Karpas-422 (cell line): Measurements from ENCODE around the gene PDE6A. TPM values are rescaled to one million over a fixed set of nuclear protein-coding genes. Genes with fewer than 3 reads are reported as not detected.
"Not testable (repeated sequence)": the region's sequence is repeated elsewhere in the genome, so short reads cannot be mapped to it uniquely, and the experiment has no call there.

Experiments
- DNase-seq: peaks from one replicate; pipeline ENCODE4 v3.0.0-alpha.2; 2015
- H2AFZ ChIP-seq: fragments of 200-600 bp; sonication (generic); 2 replicates; pipeline ENCODE4 v1.6.1; 2014; ENCODE audit warnings: antibody characterized with exemption, low read length, mixed read lengths
- H3K27ac ChIP-seq: fragments of 200-600 bp; sonication (generic); 2 replicates; pipeline ENCODE4 v1.5.1; 2014; ENCODE audit warnings: mild to moderate bottlenecking, low read length, moderate library complexity
- H3K27me3 ChIP-seq: fragments of 200-600 bp; sonication (generic); 2 replicates; pipeline ENCODE4 v1.6.1; 2014; ENCODE audit warnings: low read length, mixed read lengths
- H3K36me3 ChIP-seq: fragments of 200-600 bp; sonication (generic); 2 replicates; pipeline ENCODE4 v1.6.1; 2014; ENCODE audit warnings: low read length, mixed read lengths; ENCODE audit not compliant: insufficient read depth
- H3K4me1 ChIP-seq: fragments of 200-600 bp; sonication (generic); 2 replicates; pipeline ENCODE4 v1.6.1; 2014; ENCODE audit warnings: mild to moderate bottlenecking, low read length, mixed read lengths
- H3K4me2 ChIP-seq: fragments of 200-600 bp; sonication (generic); 2 replicates; pipeline ENCODE4 v1.6.1; 2014; ENCODE audit warnings: low read length, low read depth, mild to moderate bottlenecking; ENCODE audit not compliant: poor library complexity, severe bottlenecking
- H3K4me3 ChIP-seq: fragments of 200-600 bp; sonication (generic); 2 replicates; pipeline ENCODE4 v1.5.1; 2014; ENCODE audit warnings: mild to moderate bottlenecking, antibody characterized with exemption, low read length, mixed read lengths
- H3K79me2 ChIP-seq: fragments of 200-600 bp; sonication (generic); 2 replicates; pipeline ENCODE4 v1.6.1; 2014; ENCODE audit warnings: mild to moderate bottlenecking, low read length, mixed read lengths
- H3K9ac ChIP-seq: fragments of 200-600 bp; sonication (generic); 2 replicates; pipeline ENCODE4 v1.6.0; 2014; ENCODE audit warnings: low read length
- H3K9me2 ChIP-seq: fragments of 200-600 bp; sonication (generic), shearing (Covaris generic); replicated peaks from 2 replicates; pipeline ENCODE4 v1.6.0; 2014; ENCODE audit warnings: mild to moderate bottlenecking, low read length, moderate library complexity; ENCODE audit not compliant: insufficient read depth
- H3K9me3 ChIP-seq: fragments of 300-700, 200-600 bp; sonication (generic); 2 replicates; pipeline ENCODE4 v1.6.1; 2014; ENCODE audit warnings: low read length, mixed read lengths
- H4K20me1 ChIP-seq: fragments of 200-600 bp; sonication (generic); 2 replicates; pipeline ENCODE4 v1.6.1; 2014; ENCODE audit warnings: mild to moderate bottlenecking, antibody characterized with exemption, low read length, low read depth; ENCODE audit not compliant: insufficient read depth
- total RNA-seq: library from RNA; depleted of rRNA; stranded (reverse); fragments of >200 nt; shearing (Covaris generic); gene quantifications from 2 replicates; pipeline ENCODE4 v1.2.3, GENCODE V29; 2014; ENCODE audit warnings: low replicate concordance

PDE6A gene
- total RNA-seq, 1 experiment from 2014 or later = not detected

DNA sequence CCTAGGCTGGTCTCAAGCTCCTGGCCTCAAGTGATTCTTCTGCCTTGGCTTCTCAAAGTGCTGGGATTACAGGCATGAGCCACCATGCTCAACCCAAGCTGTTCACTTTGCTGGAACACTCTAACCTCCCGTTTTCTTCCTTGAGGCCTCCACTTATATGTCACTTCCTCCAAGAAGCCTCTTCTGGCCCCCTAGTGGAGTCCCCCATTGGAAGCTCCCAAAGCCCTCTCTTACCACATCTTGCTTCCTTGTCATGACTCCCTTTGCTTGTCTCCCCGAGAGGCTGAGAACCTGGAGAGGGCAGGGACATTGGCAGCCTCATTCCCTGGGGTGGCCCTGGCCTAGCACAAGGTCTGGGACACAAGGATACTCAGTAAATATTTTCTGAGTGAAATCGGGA is 80.8 kb downstream of the PDE6A start:
- no peaks in the 10 kb centered on the region for H3K4me1 ChIP-seq
- no peak overlapping the region for H3K4me3 ChIP-seq
- no peak overlapping the region for H3K9ac ChIP-seq
- H3K27ac ChIP-seq = no peak overlapping the region
- H3K79me2 ChIP-seq = no peaks in the 10 kb centered on the region
- no peak overlapping the region for H3K4me2 ChIP-seq
- H3K27me3 ChIP-seq = no peaks in the 10 kb centered on the region
- H4K20me1 ChIP-seq = no peaks in the 10 kb centered on the region
- DNase-seq = no peak
- no peaks in the 10 kb centered on the region for H3K9me2 ChIP-seq
- no peaks in the 10 kb centered on the region for H3K9me3 ChIP-seq
- no peaks in the 10 kb centered on the region for H3K36me3 ChIP-seq
- H2AFZ ChIP-seq = no peak overlapping the region

DNA sequence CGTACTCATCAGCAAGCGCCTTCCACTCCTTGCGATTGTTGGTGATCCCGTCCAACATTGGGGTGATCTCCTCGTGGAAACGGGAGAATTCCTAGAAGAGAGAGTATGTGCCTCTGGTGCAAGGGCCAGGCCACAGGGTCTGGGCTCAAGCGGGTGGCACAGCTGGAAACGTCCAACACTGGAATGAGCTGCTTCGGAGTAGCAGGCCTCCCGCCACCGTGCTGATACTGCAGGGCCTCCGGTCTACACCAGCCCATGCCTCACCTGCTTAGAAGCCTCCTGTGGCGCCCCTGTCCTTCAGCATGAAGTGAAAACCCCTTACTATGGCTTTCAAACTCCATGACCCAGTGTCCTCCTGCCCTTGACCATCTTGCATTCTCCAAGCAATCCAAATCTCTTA is 81.4 kb downstream of the PDE6A start:
- Histone ChIP-seq H3K9ac (no peak overlapping the region), H3K4me3 (no peak overlapping the region), H3K4me2 (no peak overlapping the region), H3K79me2 (no peaks in the 10 kb centered on the region), H3K36me3 (no peaks in the 10 kb centered on the region), H2AFZ (no peak overlapping the region), H4K20me1 (no peaks in the 10 kb centered on the region), H3K4me1 (no peaks in the 10 kb centered on the region), H3K27me3 (no peaks in the 10 kb centered on the region), H3K9me3 (no peaks in the 10 kb centered on the region), H3K27ac (no peak overlapping the region), H3K9me2 (no peaks in the 10 kb centered on the region)
- no peak for DNase-seq

DNA sequence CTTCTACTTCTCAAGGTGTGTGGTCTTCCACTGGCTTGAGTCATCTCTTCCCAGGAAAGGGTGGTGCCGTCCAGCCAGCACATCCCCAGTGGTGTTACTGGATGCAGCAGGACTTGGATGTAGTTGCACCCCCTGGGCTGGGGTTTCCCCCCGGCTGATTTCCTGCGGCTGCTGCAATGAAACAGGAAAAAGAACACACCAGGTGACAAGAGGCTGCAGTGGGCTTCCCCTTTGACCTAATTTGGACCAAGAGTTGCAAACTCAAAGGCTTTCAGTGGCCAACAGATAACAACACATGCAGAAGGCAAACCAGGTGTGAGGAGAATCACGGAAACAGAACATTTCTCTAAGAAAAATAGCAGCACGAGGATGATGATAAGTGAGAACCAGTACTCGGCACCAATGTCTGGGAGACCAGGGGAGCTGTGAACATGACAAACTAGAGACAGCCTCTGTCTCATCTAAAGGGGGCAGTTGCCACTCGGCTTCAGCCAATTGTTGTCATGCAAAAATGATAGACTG is 83.7 kb downstream of the PDE6A start:
- H3K79me2 ChIP-seq = no peaks in the 10 kb centered on the region
- H3K4me3 ChIP-seq = no peak overlapping the region
- H3K9me2 ChIP-seq = no peaks in the 10 kb centered on the region
- no peaks in the 10 kb centered on the region for H3K9me3 ChIP-seq
- no peak overlapping the region for H3K27ac ChIP-seq
- no peaks in the 10 kb centered on the region for H3K4me1 ChIP-seq
- H2AFZ ChIP-seq = no peak overlapping the region
- no peaks in the 10 kb centered on the region for H3K27me3 ChIP-seq
- DNase-seq = no peak
- no peak overlapping the region for H3K9ac ChIP-seq
- H3K36me3 ChIP-seq = no peaks in the 10 kb centered on the region
- no peak overlapping the region for H3K4me2 ChIP-seq
- no peaks in the 10 kb centered on the region for H4K20me1 ChIP-seq

DNA sequence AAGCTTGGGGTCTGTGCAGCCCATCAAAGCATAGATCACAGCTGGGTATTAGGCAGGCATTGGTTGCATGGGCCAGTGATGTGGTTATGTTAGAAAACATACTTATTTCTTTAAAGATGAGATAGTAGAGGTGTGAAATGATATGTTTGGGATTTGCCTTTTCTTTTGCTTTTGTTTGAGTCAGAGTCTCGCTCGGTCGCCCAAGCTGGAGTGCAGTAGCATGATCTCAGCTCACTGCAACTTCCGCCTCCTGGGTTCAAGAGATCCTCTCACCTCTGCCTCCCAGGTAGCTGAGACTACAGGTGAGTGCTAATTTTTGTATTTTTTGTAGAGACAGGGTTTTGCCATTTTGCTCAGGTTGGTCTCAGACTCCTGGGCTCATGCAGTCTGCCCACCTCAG is 84.8 kb downstream of the PDE6A start:
- H3K9me3 ChIP-seq = no peaks in the 10 kb centered on the region
- H3K4me1 ChIP-seq = no peaks in the 10 kb centered on the region
- no peak overlapping the region for H3K9ac ChIP-seq
- H3K4me3 ChIP-seq = no peak overlapping the region
- no peak for DNase-seq
- no peak overlapping the region for H3K27ac ChIP-seq
- H3K79me2 ChIP-seq = no peaks in the 10 kb centered on the region
- H2AFZ ChIP-seq = no peak overlapping the region
- H3K4me2 ChIP-seq = no peak overlapping the region
- H3K36me3 ChIP-seq = no peaks in the 10 kb centered on the region
- no peaks in the 10 kb centered on the region for H3K27me3 ChIP-seq
- no peaks in the 10 kb centered on the region for H4K20me1 ChIP-seq
- no peaks in the 10 kb centered on the region for H3K9me2 ChIP-seq

DNA sequence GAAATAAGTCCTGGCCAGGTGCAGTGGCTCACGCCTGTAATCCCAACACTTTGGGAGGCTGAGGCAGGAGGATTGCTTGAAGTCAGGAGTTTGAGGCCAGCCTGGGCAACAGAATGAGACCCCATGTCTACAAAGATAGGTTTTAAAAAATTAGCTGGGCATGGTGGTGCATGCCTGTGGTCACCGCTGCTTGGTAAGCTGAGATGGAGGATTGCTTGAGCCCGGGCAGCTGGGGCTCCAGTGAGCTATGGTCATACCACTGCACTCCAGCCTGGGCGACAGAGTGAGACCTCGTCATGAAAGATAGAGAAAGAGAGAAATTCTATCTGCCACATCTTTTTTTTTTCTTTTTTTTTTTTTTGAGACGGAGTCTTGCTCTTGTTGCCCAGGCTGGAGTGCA is 86.1 kb downstream of the PDE6A start:
- H3K36me3 ChIP-seq, H3K27me3 ChIP-seq, H3K4me3 ChIP-seq, DNase-seq, H3K9me3 ChIP-seq, H3K9ac ChIP-seq, H4K20me1 ChIP-seq, H3K4me1 ChIP-seq, H3K9me2 ChIP-seq, H3K79me2 ChIP-seq, H2AFZ ChIP-seq, H3K27ac ChIP-seq, H3K4me2 ChIP-seq: not testable (repeated sequence)

DNA sequence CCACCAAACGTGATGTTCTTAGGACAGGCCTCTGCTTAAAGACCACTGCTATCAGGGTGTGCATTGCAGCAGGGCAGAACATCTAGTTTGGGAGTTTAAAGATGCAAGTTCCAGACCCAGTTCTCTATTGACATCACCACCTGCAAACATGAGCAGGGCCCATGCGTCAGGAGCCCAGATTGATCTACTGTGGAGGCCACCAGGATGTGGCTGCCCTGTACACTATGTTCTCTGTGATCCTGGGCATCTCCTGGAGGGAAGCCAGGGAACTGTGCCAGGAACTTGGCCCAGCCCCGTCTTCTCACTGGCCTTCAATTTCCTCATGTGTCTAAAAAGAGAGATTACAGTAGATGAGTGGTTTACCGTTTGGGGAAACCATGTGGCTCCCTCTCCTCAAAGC is 87.1 kb downstream of the PDE6A start:
- H3K9me3 ChIP-seq = no peaks in the 10 kb centered on the region
- no peak overlapping the region for H3K9ac ChIP-seq
- H3K4me3 ChIP-seq = no peak overlapping the region
- H3K27ac ChIP-seq = no peak overlapping the region
- H3K9me2 ChIP-seq = no peaks in the 10 kb centered on the region
- DNase-seq = no peak
- H3K4me2 ChIP-seq = no peak overlapping the region
- no peaks in the 10 kb centered on the region for H3K79me2 ChIP-seq
- H3K36me3 ChIP-seq = no peaks in the 10 kb centered on the region
- H2AFZ ChIP-seq = no peak overlapping the region
- H3K27me3 ChIP-seq = no peaks in the 10 kb centered on the region
- H4K20me1 ChIP-seq = no peaks in the 10 kb centered on the region
- H3K4me1 ChIP-seq = no peaks in the 10 kb centered on the region

DNA sequence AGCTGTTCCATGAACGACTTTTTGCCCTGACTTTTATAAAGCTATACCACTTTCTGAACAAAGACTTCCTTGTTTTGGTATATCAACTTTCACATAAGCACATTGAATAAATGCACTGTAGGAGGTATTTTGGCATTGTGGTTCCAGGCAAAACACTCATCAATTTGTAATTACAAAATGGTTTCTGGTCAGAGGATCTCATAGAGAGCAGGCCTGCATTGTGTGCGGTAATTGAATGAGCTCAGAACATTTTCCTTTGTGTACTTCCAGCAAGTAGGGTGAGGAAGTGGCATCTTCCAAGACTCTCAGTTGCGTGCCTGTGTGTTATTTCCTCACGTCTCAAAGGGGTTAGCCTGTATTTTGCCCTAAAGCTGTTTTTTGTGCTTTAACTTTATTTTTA is 89.2 kb downstream of the PDE6A start:
- no peaks in the 10 kb centered on the region for H3K27me3 ChIP-seq
- no peaks in the 10 kb centered on the region for H3K9me2 ChIP-seq
- DNase-seq = no peak
- no peaks in the 10 kb centered on the region for H3K36me3 ChIP-seq
- no peak overlapping the region for H2AFZ ChIP-seq
- H3K4me2 ChIP-seq = no peak overlapping the region
- no peaks in the 10 kb centered on the region for H4K20me1 ChIP-seq
- no peak overlapping the region for H3K9ac ChIP-seq
- no peaks in the 10 kb centered on the region for H3K4me1 ChIP-seq
- H3K79me2 ChIP-seq = no peaks in the 10 kb centered on the region
- H3K27ac ChIP-seq = no peak overlapping the region
- H3K4me3 ChIP-seq = no peak overlapping the region
- H3K9me3 ChIP-seq = no peaks in the 10 kb centered on the region

DNA sequence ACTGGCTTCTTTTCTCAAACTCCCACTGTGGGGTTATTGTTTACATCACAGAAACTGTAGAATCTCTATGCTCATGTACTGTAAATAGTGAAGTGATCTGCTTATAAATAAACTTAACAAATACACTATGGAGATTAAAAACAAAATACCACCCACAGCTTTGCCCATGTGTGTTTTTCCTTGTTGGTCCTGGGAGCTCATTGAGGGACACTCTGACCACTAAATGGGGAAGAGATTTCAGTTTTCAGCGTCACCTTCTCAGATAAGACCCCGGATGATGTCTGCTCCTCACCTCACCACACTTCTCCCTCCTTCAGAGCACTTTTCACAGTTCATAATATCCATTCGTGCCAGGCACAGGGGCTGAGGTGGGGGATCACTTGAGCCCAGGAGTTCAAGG is 89.7 kb downstream of the PDE6A start:
- no peak overlapping the region for H2AFZ ChIP-seq
- no peaks in the 10 kb centered on the region for H3K79me2 ChIP-seq
- no peaks in the 10 kb centered on the region for H3K36me3 ChIP-seq
- DNase-seq = no peak
- no peak overlapping the region for H3K4me2 ChIP-seq
- no peaks in the 10 kb centered on the region for H3K27me3 ChIP-seq
- H3K9me2 ChIP-seq = no peaks in the 10 kb centered on the region
- no peaks in the 10 kb centered on the region for H4K20me1 ChIP-seq
- H3K4me1 ChIP-seq = no peaks in the 10 kb centered on the region
- H3K9me3 ChIP-seq = no peaks in the 10 kb centered on the region
- no peak overlapping the region for H3K27ac ChIP-seq
- H3K4me3 ChIP-seq = no peak overlapping the region
- H3K9ac ChIP-seq = no peak overlapping the region

DNA sequence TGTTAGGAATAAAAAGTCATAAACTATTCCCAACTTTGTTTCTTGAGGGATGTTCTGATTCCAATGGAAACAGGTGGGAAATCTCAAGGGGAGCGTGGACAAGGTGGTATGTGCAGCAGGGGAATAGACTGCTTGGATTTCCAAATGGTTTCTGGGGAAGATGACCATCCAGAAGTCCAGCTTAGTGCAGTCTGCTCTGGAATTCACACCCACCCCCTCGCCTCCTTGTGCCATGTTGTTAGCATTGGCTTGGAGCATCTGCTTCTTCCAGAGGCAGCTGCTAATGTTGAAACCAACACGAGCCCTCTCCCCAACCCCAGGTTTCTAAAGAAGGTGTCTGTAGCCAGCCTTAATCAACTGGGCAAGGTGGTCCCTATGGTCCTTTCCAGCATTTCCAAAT is 90.9 kb downstream of the PDE6A start:
- Histone ChIP-seq H3K36me3 (no peaks in the 10 kb centered on the region), H3K9me3 (no peaks in the 10 kb centered on the region), H3K4me1 (no peaks in the 10 kb centered on the region), H3K4me3 (no peak overlapping the region), H3K9ac (no peak overlapping the region), H4K20me1 (no peaks in the 10 kb centered on the region), H3K79me2 (no peaks in the 10 kb centered on the region), H3K9me2 (no peaks in the 10 kb centered on the region), H3K27ac (no peak overlapping the region), H2AFZ (no peak overlapping the region), H3K4me2 (no peak overlapping the region), H3K27me3 (no peaks in the 10 kb centered on the region)
- no peak for DNase-seq
